T-helper 9 cell (primary cell): ENCODE results near the gene PACRG.

Source experiments
- DNase-seq: peaks from one replicate; pipeline ENCODE4 v3.0.0-alpha.2; 2020

PACRG gene

DNA sequence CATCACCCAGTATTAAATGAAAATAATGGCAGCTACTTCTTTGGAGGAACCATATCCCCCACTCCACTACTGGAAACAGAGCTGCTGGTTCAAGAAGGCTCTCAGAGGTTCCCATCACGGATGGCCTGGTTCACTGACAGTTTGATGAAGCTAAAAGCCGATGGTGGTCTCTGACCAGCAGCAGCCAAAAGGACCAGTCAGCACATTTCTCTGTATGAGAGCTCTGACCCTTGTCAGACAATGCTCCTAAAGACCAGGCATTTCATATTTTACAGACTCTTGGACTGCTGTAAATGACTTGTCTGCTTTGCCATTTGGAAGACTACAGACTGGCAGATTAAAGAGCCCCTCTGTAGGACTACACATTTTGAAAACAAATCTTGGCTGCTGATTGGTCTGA lies 16.8 kb upstream of the PACRG start:
- no peak for DNase-seq

DNA sequence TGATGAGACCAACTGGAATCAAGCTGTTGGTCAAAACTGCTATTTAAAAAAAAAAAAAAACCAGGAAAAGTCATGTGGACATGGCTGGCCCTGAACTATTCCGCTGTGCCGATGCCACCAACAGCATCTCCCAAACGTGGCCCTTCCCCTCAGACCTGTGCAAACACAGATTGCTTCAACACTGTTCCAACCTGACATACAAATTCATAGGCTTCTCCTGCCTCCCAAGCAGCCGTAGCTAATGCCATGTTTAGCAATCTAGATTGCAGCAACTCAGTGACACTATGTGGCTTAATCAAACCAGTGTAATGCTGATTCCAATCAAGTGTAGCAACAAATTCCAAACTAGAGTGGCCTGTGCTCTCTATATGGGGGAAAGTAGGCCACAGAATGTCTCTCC lies 16.4 kb upstream of the PACRG start:
- DNase-seq = no peak

DNA sequence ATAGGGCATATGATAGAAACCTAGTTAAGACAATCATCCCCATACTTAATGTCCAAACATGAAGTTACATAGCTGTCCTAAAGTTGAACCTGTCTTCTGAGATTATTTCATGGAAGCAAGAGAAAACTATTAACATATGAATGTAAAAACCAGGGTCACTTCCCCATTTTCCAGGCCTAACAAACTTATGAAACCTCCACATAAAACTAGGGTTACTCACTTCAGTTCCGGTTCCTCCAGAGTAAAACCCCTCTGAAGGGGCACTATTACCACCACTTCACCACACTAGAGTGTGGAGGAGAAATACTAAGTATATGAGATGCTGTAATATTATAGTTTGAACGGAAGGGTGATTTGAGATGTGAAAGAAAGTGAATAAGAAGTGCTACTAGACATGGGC lies 15.1 kb upstream of the PACRG start:
- no peak for DNase-seq

DNA sequence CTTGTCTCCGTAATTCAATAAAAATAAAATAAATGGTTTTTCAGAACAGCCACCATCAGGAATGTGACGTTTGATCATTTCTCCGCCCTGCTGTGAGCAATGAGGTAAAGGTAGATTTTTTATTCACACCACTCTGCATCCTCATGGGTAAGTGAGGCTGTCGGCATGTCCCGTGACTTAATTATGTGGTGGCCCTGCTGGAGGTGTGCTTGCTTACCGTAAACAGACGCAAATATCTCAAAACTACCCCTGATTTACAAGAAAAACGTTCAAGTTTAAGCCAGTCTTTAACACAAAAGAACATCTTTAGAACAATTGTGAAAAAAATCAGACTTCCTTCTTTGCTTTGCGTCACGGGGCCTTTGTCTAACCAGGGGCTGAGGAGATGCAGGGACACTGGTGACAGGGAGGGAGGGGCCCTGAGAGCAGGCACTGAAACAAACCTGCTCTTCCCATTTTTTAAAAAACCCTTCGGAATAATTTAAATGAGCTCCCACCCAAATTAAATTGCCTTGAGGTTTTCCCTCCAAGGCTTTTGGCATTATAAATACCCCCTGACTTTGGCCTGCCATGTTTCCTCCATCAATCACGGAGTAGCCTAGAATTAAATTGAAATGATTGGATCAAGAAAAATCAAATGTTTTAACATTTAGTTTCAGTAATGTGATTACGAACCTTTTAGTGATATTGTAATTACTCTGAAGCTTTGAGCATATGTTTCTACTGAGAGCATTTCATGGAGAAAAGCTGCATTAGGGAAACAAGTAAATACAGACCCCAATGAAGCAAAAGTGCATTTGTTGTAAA lies 13.6 kb upstream of the PACRG start:
- DNase-seq = no peak

DNA sequence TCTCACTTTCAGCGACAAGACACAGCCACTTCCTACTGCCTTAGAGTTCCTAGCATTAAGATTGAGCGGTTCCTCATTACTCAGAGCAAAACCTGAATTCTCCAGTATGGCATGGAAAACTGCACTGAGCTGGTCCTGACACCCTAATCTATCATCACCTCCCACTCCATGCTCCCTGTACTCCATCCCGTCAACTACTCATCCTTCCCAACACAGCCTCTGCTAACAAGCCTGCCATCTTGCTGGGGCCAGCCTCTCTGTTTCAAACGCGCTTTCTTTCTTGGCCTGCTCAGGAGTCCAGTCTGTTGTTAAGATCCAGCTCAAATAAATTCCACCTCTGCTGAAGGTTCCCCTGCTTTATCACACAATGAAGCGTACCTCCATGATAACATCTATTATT lies 12.2 kb upstream of the PACRG start:
- DNase-seq = no peak

DNA sequence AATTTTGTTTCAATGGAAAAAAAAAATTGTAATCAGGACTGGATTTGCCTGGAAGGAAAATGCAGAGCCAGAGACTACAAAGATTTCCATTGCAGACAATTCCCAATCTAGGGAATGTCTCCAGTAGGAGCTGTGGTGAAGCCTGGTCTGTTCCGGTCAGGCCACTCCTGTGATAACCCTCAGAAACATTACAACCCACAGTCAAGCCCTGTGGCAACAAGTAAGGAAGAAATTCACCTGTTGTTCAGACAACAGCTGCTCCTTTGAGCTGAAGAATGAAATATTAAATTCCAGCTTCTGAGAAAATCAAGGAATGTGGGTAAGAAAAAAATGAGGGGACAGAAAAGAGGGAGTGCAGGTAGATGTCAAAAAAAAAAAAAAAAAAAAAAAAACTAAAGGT lies 8.2 kb upstream of the PACRG start:
- no peak for DNase-seq

DNA sequence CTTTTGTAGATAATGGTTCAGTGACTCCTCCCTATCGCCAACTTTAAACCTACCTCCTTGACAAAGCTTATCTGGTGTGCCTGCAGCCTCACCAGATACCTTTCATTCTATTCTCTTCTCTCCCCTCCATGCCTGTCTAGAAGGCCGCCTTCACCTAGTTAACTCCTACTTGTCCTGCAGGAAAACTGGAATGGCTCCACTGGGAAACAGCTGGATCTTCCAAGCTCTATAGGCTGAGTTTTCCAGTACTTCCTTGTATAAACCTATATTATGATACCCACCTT lies 6.4 kb upstream of the PACRG start:
- no peak for DNase-seq

DNA sequence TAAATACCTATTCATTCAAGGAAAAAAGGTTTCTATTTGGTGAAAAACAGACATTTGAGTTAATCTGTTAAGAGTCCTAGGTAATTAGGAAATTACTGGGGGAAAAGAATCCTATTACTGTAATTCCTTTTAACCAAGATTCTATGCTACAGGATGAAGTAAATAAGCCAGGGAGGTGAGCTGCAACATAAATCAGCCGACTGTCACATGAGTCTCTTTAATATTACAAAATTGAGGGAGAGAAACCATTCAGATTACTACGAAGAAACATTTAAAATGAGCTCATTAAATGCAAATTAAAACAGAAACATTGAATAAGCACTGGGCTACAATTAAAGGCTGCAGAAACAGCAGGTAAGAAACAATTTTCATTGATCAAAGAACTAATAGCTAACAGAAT lies 5.5 kb upstream of the PACRG start:
- no peak for DNase-seq

DNA sequence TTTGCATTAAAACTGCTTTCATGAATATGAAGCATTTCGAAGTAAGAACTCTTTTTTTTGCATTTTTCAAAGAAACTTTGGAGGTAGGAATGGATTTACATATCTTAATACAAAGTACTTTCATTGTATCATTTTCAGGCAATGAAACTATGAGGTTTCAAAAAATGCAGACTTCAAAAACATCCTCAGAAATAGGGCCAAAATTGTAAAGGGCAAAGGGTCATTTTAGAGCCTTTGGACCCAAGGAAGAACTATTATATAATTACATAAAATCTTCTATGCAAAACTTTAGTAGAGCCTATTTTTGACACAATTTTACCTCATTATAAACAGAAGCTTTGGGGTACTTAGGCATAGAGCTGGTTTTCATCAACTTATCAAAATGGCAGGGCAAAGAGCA lies 5.1 kb upstream of the PACRG start:
- no peak for DNase-seq

DNA sequence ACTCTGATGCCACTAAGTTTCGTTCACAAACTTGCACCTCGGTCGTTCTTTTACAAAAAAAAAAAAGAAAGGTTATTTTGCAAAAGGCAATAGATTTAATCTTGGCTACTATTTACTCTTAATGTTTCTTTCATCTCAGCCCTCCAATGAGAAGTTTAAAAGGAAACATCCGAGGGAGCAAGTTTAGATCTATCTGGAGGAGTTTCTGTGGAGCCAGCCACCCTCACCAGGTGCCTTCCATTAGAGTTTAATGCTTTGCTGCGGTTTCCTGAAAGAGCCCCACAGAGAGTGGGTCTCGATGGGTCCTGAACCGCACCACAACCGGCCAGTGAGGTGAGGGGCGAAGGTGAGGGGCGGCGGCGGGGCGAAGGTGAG lies 840 bp upstream of the PACRG start:
- DNase-seq = no peak

DNA sequence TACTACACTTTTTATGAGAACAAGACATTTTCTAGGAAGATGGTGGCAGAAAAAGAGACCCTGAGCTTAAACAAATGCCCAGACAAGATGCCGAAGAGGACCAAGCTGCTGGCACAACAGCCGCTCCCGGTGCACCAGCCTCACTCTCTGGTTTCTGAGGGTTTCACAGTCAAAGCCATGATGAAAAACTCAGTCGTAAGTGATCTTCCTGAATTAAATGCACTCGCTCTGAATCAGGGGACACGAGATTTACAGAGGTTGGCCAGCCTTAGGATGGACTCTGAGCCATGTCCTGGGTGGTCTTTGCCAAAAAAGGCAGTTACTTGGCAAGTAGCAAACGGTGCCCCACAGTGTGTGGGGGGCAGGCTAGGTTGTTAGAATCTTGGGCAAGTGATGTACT lies 423 bp downstream of the PACRG start:
- DNase-seq = no peak

DNA sequence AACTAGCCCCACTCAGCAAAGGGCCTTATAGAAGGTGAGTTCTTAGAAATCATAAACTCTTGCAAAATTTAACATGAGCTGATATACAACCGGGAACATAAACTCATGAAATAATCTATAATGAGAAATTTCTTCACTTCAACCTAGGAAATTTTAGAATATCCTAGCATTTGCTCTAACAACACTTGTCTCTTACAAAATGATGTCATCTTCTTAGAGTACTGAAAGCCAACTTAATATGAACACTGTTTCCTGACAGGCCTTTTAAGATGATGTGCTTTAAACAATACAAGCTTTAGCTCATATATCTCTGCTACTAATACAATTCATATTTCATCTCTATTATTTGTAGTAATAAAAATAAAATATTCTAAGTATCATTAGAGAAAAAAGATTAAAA lies 932 bp downstream of the PACRG start:
- DNase-seq = no peak

DNA sequence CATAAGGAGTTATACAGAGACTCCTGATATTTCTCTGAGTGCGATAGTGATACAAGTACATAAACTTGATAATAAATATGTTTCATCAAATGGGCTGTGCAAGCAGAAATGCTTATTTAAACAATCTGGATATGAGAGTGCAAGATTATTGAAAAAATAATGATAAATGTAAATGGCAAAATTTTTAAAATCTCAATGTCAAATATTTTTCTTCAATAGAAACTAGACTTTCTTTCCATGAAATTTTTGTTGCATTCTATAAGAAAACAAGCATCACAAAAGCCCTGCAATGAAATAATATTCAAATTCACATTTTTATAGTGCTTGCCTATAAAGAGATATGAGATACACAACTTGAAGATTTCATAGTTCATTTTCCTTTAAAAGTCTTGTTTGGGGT lies 2.7 kb downstream of the PACRG start:
- DNase-seq = no peak

DNA sequence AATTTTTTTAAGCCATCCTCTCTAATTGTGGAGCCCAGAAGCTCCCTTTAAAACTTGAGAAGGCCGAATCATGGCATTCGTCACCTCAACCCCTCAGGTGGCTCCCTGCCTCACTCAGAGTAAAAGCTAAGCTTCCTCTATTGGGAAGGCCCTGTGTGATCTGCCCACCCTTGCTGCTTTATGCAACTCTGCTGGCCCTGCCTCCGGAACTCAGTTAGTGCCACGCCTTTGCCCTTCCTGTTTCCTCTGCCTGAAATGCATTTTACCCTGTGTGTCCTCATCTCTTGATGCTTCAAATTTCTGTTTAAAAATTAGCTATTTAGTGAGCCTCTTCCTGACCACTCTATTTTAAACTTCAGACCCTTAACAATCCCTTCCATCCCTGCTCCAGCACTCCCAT lies 5.7 kb downstream of the PACRG start:
- peak; percentile 3 for DNase-seq

DNA sequence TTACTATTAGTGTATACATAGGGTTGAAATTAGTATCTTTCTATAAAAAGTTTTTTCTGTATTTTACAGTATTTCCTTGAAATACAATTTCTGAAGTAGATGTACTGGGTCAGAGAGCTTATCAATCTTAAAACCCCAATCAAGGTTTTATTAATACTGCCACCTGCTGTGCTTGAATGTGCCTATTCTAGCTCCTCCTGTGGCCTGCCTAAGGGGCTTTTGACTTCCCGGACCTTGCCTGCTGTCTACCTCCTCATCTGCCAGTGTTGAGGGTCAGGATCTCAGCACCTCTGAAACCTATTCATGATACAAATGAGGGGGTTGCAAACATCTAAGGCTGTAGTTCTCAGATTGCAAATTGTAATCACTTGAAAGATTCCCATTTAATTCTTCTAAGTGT lies 9.2 kb downstream of the PACRG start:
- no peak for DNase-seq

DNA sequence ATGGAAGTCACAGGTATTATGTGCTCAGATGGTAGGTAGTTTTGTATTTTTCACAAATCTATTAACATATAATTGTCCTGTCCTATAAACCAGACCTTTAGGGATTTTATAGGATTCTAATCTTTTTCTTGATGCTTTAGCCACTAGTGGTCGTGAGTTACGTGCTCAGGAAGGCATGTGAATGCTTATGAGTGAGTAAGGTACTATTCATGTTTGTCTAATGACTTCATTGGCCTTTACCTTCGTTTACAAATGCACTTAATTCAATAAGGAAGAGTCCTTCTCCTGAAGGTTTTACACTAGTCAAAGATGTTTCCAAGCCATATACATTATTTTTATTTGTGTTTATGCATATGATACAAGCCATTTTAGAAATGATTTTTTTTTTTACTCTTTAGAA lies 23.0 kb downstream of the PACRG start:
- DNase-seq = no peak

DNA sequence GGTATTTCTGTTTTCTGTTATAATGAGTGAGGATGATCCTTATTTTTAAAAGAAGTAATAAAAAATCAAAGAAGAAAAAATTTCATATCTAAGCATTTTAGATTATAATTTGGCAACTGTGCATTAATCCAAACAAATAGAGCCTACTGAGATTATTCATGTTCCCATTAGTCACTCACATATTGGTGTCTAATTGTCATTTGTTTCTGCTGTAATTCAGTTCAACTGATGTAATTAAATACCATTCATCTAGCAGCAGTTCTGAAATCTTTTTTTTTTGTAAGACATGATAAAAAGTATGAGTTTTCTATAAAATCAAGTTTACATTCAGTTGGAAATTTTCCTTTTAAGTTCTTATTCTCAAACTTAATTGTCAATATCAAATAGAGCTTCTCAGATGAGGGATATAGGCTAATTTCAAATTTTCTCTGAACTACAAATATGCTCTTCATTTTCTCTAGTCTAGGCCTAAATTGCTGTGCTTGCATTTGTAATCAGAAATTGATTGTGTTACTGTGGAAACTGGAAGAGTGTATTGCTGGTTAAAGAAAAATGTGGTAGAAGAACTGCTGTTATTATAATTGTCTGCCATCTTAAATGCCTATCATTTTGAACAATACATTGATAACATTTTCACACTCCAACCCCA lies 23.6 kb downstream of the PACRG start:
- DNase-seq = no peak

DNA sequence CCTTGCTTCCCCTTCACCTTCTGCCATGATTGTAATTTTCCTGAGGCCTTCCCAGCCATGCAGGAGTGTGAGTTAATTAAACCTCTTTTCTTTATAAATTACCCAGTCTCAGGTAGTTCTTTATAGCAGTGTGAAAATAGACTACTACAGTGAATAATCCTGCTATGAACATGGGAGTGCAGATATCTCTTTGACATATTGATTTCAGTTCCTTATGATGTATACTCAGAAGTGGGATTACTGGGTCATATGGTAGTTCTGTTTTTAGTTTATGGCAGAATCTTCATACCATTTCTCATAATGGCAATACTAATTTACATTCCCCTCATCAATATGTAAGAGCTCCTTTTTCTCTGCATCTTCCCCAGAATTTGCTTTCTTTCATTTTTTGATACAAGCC lies 26.0 kb downstream of the PACRG start:
- DNase-seq = no peak

DNA sequence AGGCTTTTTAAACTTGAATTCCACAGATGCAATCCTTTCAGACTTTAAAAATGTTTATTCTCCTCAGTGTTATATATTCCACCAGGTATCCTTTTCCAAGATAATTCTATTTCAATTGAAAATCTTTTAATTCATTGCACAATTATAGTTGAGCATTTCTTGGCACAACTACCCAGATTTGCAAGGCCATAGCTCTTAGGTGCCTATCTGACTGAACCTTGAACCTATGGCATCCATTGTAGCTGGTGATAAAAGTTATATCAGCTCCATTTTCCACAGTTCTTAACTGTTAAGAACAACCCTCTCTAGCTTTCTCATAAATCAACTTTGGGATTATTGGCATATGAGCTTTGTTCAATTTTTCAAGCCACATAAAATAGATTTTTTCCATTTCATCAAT lies 42.4 kb downstream of the PACRG start:
- no peak for DNase-seq

DNA sequence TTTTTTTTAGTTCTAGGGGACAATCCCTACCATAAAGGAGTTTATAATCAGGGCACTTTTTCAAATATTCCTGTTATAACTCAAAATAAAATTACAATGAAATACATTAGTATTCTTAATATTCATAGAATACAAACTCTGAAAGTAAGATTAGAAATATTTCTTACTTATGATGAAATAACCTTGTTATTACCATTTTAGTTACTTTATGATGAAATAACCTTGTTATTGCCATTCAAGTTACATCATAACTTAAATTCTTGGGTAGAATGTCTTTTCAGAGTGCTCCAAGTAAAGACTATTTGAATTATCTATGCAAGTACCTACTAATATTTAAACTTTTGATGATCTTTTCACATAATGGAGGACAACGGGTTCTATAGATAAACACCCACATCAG lies 43.2 kb downstream of the PACRG start:
- DNase-seq = no peak

DNA sequence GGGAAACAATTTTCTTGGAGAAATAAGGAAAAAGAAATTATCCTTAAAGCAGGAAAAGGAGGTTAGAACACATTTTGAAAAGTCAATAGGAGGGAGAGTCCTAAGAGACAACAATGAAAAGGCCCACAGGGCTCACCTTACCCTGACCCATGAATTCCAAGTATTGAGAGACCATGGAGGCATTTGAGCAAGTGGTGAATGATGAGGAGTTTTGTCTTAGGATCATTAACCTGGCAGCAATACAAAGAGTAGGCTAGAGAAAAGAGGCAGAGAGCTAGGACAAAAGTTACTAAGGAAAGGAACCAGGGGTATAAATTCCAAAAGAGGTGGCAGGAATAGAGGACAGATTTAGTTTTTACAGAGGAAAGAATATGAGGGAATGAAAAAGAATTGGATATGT lies 44.7 kb downstream of the PACRG start:
- no peak for DNase-seq

DNA sequence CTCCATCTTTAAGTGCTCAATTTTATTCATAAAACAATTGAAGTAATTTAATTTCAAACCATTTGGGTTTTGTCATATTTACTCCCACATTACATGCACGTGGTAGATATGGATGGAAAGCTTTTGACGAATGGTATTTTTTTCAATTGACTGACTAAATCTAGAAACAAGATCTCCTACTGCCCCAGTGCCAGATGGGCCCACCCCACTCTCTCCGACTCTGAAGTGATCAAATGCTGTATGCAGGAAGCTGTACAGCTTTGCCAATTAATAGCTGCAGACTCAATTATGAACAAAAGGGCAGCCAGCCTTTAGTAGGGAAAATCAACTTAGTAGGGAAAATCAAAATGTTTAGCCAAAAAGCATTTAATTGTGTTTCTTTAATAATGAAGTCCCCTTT lies 46.2 kb downstream of the PACRG start:
- no peak for DNase-seq

DNA sequence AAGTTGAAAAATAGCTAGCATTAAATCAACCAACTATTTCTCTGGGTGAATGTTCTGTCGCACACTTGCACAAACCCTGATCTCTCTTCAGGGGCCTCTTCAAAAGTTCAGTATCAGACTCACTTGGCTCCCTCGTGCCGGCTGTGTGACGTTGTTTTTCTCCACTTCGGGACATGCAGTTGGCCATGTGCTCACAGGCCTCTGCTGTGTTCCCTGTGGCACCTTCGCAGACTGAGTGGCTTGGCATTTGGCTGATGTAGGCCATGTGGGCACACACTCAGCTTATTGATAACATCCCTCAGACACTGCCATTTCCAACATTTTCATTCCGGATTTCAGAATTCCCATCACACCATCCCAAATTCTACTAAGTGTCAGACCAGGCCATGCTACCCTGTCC lies 49.3 kb downstream of the PACRG start:
- no peak for DNase-seq

DNA sequence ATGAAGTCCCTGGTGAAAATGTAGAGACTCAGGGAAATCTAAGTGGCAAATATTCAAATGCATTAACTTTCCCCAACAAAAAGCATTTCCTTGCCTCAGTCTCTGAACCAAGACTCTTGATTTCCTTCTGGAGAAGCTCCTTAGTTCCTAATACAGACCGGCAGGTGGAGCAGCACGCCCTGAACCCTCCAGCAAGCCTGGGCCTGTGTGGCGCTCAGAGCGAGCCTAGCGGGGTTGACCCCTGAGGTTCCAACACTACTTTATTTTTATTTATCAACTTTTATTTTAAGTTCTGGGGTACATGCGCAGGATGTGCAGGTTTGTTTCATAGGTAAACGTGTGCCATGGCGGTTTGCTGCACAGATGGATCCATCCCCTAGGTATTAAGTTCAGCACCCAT lies 50.8 kb downstream of the PACRG start:
- no peak for DNase-seq

DNA sequence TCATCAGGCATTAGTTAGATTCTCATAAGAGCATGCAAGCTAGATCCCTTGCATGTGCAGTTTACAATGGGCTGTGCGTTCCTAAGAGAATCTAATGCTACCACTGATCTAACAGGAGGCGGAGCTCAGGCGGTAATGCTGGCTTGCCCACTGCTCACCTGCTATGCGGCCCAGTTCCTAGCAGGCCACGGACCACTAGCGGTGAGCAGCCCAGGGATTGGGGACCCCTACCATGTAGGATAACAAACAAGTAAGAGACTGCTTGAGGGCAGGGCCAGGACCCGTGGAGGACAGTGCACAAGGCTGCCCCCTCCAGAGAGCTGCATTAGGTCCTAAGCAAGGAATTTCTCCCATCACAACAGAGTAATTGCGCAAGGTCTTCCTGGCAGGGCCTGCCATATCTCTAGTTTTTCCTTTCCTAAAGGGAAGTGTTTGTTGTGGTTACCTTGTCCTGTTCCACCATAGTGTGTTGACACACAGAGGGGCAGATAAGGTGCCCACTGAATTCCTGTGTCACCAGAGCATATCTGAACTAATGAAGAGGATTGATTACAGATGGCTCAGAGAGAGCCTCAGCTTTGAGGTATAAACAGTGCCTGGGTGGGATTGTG lies 58.0 kb downstream of the PACRG start:
- DNase-seq = no peak
